ENCODE results near the gene SLC8A2. TPM values are rescaled to one million over a fixed set of nuclear protein-coding genes. Genes with fewer than 3 reads are reported as not detected.
A peak's percentile ranks its signal among the peaks of the same experiment; 100 is the strongest.
"Not testable (repeated sequence)": the region's sequence is repeated elsewhere in the genome, so short reads cannot be mapped to it uniquely, and the experiment has no call there.

The SLC8A2 gene
- total RNA-seq, 1 experiment from 2014 or later, result 11.3 TPM

DNA sequence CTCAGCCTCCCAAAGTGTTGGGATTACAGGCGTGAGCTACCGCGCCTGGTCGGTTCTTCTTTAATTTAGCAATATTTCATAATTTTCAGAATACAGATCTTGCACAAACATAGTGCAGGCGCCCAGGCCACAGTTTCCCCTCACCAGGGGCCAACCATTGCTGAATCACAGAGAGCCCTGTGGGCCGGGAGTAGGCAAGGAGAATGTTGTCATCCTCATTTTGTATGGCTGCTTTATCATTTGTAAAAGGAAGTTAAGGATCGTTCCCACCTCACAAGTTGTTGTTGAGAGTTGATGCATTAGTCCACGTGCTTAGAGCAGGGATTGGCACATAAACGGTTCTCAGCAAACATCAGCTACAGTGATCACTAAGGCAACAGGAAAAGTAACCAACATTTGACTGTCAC is 82.5 kb downstream of the SLC8A2 start:
- Histone ChIP-seq H2BK15ac (ENCODE audit: low read depth, low read length) (no peak overlapping the region), H3K14ac (ENCODE audit: insufficient read depth, low read length) (no peak overlapping the region), H3K23me2 (ENCODE audit: insufficient read length, low read depth, low read length, poor library complexity, severe bottlenecking) (no peaks in the 10 kb centered on the region), H2AFZ (ENCODE audit: low read length) (no peak overlapping the region), H2BK5ac (ENCODE audit: insufficient read length, low read length) (no peak overlapping the region), H4K5ac (ENCODE audit: insufficient read length, low read depth, low read length) (no peak overlapping the region), H3K9ac (ENCODE audit: extremely low read depth, insufficient read length, low read length) (no peak overlapping the region), H2BK20ac (ENCODE audit: low read depth, low read length, poor library complexity, severe bottlenecking) (no peak overlapping the region), H3T11ph (ENCODE audit: low read length) (no peak overlapping the region), H3K23ac (ENCODE audit: insufficient read length, low read depth, low read length) (no peak overlapping the region), H3K4me1 (ENCODE audit: insufficient read depth, low read length) (no peaks in the 10 kb centered on the region), H3K56ac (ENCODE audit: insufficient read length, low read depth, low read length) (no peak overlapping the region), H3K9me3 (ENCODE audit: control insufficient read depth, low read depth, low read length) (no peaks in the 10 kb centered on the region), H2BK12ac (ENCODE audit: insufficient read length, low read depth, low read length) (no peak overlapping the region), H3K27ac (ENCODE audit: insufficient read length, low read depth, low read length) (no peak overlapping the region), H3K4ac (ENCODE audit: low read depth, low read length) (no peak overlapping the region), H2AK5ac (ENCODE audit: insufficient read length, low read length) (no peak overlapping the region), H3K18ac (ENCODE audit: insufficient read length, low read depth, low read length) (no peak overlapping the region), H4K8ac (replicated peaks; ENCODE audit: insufficient read length, low read depth, low read length) (no peak overlapping the region), H3K4me2 (ENCODE audit: insufficient read depth, insufficient read length, low read length) (no peak overlapping the region), H3K79me1 (ENCODE audit: insufficient read depth, low read depth, low read length, poor library complexity, severe bottlenecking) (no peaks in the 10 kb centered on the region), H3K27me3 (ENCODE audit: insufficient read depth, low read length) (no peaks in the 10 kb centered on the region), H2BK120ac (ENCODE audit: low read depth, low read length, poor library complexity, severe bottlenecking) (no peak overlapping the region), H4K91ac (ENCODE audit: insufficient read length, low read depth, low read length) (no peak overlapping the region), H3K79me2 (ENCODE audit: insufficient read depth, low read length) (no peaks in the 10 kb centered on the region), H4K20me1 (ENCODE audit: control insufficient read depth, insufficient read depth, insufficient read length) (no peaks in the 10 kb centered on the region)
- H3K4me1 Mint-ChIP-seq, result peaks cover 24 to 32% of the 10 kb centered on the region in 2 experiments
- H3K36me3 Mint-ChIP-seq (ENCODE audit: insufficient read depth in 1 of 3, low read depth in 3 of 3), result peaks cover 0 to 17% (median 12%) of the 10 kb centered on the region in 3 experiments; a peak in 6 of 7 replicates
- H3K4me3 Mint-ChIP-seq, result no peak overlapping the region
- peaks cover 19 to 22% of the 10 kb centered on the region in 2 experiments for H3K9me3 Mint-ChIP-seq
- peaks cover 1% of the 10 kb centered on the region; the same call in 1 of the 2 replicates for H3K27me3 Mint-ChIP-seq (ENCODE audit: low read depth)
- TF ChIP-seq, protein P1, sequence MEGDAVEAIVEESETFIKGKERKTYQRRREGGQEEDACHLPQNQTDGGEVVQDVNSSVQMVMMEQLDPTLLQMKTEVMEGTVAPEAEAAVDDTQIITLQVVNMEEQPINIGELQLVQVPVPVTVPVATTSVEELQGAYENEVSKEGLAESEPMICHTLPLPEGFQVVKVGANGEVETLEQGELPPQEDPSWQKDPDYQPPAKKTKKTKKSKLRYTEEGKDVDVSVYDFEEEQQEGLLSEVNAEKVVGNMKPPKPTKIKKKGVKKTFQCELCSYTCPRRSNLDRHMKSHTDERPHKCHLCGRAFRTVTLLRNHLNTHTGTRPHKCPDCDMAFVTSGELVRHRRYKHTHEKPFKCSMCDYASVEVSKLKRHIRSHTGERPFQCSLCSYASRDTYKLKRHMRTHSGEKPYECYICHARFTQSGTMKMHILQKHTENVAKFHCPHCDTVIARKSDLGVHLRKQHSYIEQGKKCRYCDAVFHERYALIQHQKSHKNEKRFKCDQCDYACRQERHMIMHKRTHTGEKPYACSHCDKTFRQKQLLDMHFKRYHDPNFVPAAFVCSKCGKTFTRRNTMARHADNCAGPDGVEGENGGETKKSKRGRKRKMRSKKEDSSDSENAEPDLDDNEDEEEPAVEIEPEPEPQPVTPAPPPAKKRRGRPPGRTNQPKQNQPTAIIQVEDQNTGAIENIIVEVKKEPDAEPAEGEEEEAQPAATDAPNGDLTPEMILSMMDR (conservative IDR thresholded peaks at IDR 0.05), result no peak
- H3K27ac Mint-ChIP-seq, result peak overlapping the region in 1 of 3 experiments; percentile 62; a peak in 2 of 7 replicates
- no peak for DNase-seq
- WGBS (ENCODE audit: extremely low coverage, insufficient read length, low lambda C conversion rate), result no CpG with 5 or more reads among the region's 9 CpGs

DNA sequence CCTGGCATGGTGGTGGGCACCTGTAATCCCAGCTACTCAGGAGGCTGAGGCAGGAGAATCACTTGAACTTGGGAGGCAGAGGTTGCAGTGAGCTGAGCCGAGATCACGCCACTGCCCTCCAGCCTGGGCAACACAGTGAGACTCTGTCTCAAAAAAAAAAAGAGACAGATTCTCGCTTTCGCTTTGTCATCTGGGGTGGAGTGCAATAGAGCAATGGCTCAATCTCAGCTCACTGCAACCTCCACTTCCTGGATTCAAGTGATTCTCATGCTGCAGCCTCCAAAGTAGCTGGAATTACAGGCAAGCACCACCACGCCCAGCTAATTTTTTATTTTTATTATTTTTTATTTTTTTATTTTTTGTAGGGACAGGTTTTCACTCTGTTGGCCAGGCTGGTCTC is 83.0 kb downstream of the SLC8A2 start:
- not testable (repeated sequence) for H3K79me2 ChIP-seq (ENCODE audit: insufficient read depth, low read length); H3K4me2 ChIP-seq (ENCODE audit: insufficient read depth, insufficient read length, low read length); H4K5ac ChIP-seq (ENCODE audit: insufficient read length, low read depth, low read length); H2BK20ac ChIP-seq (ENCODE audit: low read depth, low read length, poor library complexity, severe bottlenecking); H3K27ac ChIP-seq (ENCODE audit: insufficient read length, low read depth, low read length); H2BK12ac ChIP-seq (ENCODE audit: insufficient read length, low read depth, low read length); H3K79me1 ChIP-seq (ENCODE audit: insufficient read depth, low read depth, low read length, poor library complexity, severe bottlenecking); H3K14ac ChIP-seq (ENCODE audit: insufficient read depth, low read length); H3T11ph ChIP-seq (ENCODE audit: low read length); H3K27ac Mint-ChIP-seq; H3K4me3 Mint-ChIP-seq; H3K4me1 ChIP-seq (ENCODE audit: insufficient read depth, low read length); H3K23ac ChIP-seq (ENCODE audit: insufficient read length, low read depth, low read length); H3K56ac ChIP-seq (ENCODE audit: insufficient read length, low read depth, low read length); H3K27me3 Mint-ChIP-seq (ENCODE audit: low read depth); H3K18ac ChIP-seq (ENCODE audit: insufficient read length, low read depth, low read length); H2BK5ac ChIP-seq (ENCODE audit: insufficient read length, low read length); H3K27me3 ChIP-seq (ENCODE audit: insufficient read depth, low read length); H3K23me2 ChIP-seq (ENCODE audit: insufficient read length, low read depth, low read length, poor library complexity, severe bottlenecking); H3K4ac ChIP-seq (ENCODE audit: low read depth, low read length); H4K20me1 ChIP-seq (ENCODE audit: control insufficient read depth, insufficient read depth, insufficient read length); H4K91ac ChIP-seq (ENCODE audit: insufficient read length, low read depth, low read length); H2BK120ac ChIP-seq (ENCODE audit: low read depth, low read length, poor library complexity, severe bottlenecking); H3K9me3 ChIP-seq (ENCODE audit: control insufficient read depth, low read depth, low read length); H2AK5ac ChIP-seq (ENCODE audit: insufficient read length, low read length); H3K9ac ChIP-seq (ENCODE audit: extremely low read depth, insufficient read length, low read length); H2BK15ac ChIP-seq (ENCODE audit: low read depth, low read length); H4K8ac ChIP-seq (replicated peaks; ENCODE audit: insufficient read length, low read depth, low read length); H2AFZ ChIP-seq (ENCODE audit: low read length); DNase-seq
- Mint-ChIP-seq H3K4me1 (peaks cover 20 to 28% of the 10 kb centered on the region in 2 experiments), H3K9me3 (peaks cover 14 to 18% of the 10 kb centered on the region in 2 experiments), H3K36me3 (ENCODE audit: insufficient read depth in 1 of 3, low read depth in 3 of 3) (peaks cover 0 to 13% (median 9%) of the 10 kb centered on the region in 3 experiments; a peak in 6 of 7 replicates)
- WGBS (ENCODE audit: extremely low coverage, insufficient read length, low lambda C conversion rate), result no CpG with 5 or more reads among the region's 5 CpGs

Data from H9 (cell line).